ENCODE data around the gene BTRC.
A peak's percentile ranks its signal among the peaks of the same experiment; 100 is the strongest.
"Not testable (repeated sequence)": the region's sequence is repeated elsewhere in the genome, so short reads cannot be mapped to it uniquely, and the experiment has no call there.

Gene BTRC

GRCh38 chr10:101352857-101353256, 1.1 kb upstream of the BTRC start:
- H3K9ac ChIP-seq (ENCODE audit: low read length); H3K4me3 ChIP-seq (ENCODE audit: low read length); H3K36me3 ChIP-seq (ENCODE audit: control insufficient read depth, insufficient read depth, low read length); H3K27me3 ChIP-seq (ENCODE audit: control insufficient read depth, insufficient read depth, low read length); H3K4me1 ChIP-seq (ENCODE audit: control insufficient read depth, insufficient read depth, low read length); H3K9me3 ChIP-seq (ENCODE audit: control insufficient read depth, low read length): not testable (repeated sequence)

DNA sequence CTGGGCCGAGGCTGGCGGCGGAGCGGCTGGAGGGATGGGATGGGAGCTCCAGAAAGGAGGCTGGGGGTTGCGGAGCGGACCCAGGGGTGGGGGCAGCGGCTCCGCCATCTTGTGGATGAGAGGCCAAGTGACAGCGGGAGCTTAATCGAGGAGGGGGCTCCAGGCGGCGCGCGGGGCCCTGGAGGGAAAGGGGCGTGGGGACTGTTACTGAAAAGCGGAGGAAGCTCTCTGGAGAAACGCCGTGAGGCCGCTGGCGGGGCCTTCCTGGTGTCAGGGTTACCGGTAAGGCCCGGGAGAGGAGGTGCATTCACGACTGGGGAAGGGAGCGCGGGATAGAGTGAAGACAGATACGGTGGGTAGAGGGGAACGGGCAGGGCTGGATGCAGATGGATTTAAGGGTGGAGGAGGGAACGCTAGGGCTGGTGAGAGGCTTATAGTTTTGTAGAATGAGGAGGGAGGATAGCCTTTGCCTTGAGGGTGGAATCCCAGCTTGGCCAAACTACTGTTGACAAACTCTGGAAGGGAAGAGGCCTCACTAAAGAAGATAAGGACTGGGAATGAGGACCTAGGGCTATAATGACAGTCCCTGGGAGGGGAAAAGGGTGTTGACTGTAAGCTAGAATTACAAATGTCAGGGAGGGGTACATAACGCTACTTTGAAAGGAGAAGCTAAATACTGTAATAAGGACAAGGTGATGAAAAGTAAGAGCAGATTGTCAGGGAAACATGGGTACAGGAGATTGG, 535 bp downstream of the BTRC start:
- Histone ChIP-seq H3K9me3 (ENCODE audit: control insufficient read depth, low read length) (no peaks in the 10 kb centered on the region), H3K4me3 (ENCODE audit: low read length) (peak overlapping the region; percentile 47), H3K9ac (ENCODE audit: low read length) (peak overlapping the region; percentile 75), H3K27me3 (ENCODE audit: control insufficient read depth, insufficient read depth, low read length) (peaks cover 3% of the 10 kb centered on the region), H3K36me3 (ENCODE audit: control insufficient read depth, insufficient read depth, low read length) (no peaks in the 10 kb centered on the region), H3K4me1 (ENCODE audit: control insufficient read depth, insufficient read depth, low read length) (no peaks in the 10 kb centered on the region)

- no peaks in the 10 kb centered on the region for H3K36me3 ChIP-seq (ENCODE audit: control insufficient read depth, insufficient read depth, low read length)
- H3K9me3 ChIP-seq (ENCODE audit: control insufficient read depth, low read length) = no peaks in the 10 kb centered on the region
- H3K27me3 ChIP-seq (ENCODE audit: control insufficient read depth, insufficient read depth, low read length) = peaks cover 3% of the 10 kb centered on the region
- no peaks in the 10 kb centered on the region for H3K4me1 ChIP-seq (ENCODE audit: control insufficient read depth, insufficient read depth, low read length)
- H3K9ac ChIP-seq (ENCODE audit: low read length) = peak overlapping the region; percentile 75
- peak overlapping the region; percentile 47 for H3K4me3 ChIP-seq (ENCODE audit: low read length)
Observed at GRCh38 chr10:101355072-101355706, 1.2 kb downstream of the BTRC start.

DNA sequence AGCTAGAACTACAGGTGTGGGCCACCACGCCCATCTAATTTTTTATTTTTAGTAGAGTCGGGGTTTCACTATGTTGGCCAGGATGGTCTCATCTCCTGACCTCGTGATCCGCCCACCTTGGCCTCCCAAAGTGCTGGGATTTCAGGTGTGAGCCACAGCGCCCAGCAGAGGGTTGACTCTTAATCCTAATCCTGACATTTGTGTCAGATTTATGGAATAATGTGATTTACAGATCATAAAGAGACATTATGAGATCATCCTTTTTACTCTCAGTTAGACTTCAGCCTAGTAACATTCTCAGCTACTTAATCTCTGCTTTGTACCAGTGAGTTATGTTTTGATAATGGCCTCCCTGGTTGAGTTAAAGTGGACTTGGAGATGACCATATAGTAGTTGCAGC, 2.2 kb downstream of the BTRC start:
- Histone ChIP-seq H3K27me3 (ENCODE audit: control insufficient read depth, insufficient read depth, low read length) (no peaks in the 10 kb centered on the region), H3K9ac (ENCODE audit: low read length) (no peak overlapping the region), H3K36me3 (ENCODE audit: control insufficient read depth, insufficient read depth, low read length) (no peaks in the 10 kb centered on the region), H3K4me3 (ENCODE audit: low read length) (no peak overlapping the region), H3K9me3 (ENCODE audit: control insufficient read depth, low read length) (no peaks in the 10 kb centered on the region), H3K4me1 (ENCODE audit: control insufficient read depth, insufficient read depth, low read length) (no peaks in the 10 kb centered on the region)

GRCh38 chr10:101357958-101358357, 4.0 kb downstream of the BTRC start:
- Histone ChIP-seq H3K27me3 (ENCODE audit: control insufficient read depth, insufficient read depth, low read length) (no peaks in the 10 kb centered on the region), H3K9me3 (ENCODE audit: control insufficient read depth, low read length) (no peaks in the 10 kb centered on the region), H3K9ac (ENCODE audit: low read length) (no peak overlapping the region), H3K4me1 (ENCODE audit: control insufficient read depth, insufficient read depth, low read length) (peaks cover 5% of the 10 kb centered on the region), H3K36me3 (ENCODE audit: control insufficient read depth, insufficient read depth, low read length) (no peaks in the 10 kb centered on the region), H3K4me3 (ENCODE audit: low read length) (no peak overlapping the region)

DNA sequence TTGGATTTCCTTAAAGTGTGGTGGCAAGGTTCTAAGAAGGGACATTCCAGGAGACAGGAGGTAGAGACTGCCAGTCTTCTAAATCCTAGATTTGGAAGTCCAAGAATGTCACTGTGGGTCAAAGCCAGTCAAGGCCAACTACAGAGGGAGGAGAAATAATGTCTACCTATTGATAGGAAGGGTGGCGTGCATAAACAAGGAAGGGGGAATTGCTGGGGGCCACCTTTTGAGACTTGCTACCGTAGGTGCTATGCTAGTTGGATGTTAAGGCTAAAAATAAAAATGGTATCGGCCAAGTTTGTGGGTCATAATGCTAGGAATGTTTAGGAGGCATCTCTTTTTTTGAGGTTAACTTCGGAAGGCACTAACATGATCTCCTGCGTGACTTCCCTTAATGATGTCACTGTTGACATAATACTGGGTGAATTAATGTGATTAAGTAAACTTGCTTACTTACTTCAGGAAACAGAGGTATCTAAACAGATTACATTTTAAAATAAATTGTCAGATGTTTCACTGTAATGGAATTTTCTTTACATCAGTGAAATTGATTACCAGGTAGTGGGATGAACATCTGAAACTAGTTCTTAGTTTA, 4.8 kb downstream of the BTRC start:
- peaks cover 5% of the 10 kb centered on the region for H3K4me1 ChIP-seq (ENCODE audit: control insufficient read depth, insufficient read depth, low read length)
- H3K9ac ChIP-seq (ENCODE audit: low read length) = no peak overlapping the region
- H3K9me3 ChIP-seq (ENCODE audit: control insufficient read depth, low read length) = no peaks in the 10 kb centered on the region
- no peaks in the 10 kb centered on the region for H3K27me3 ChIP-seq (ENCODE audit: control insufficient read depth, insufficient read depth, low read length)
- no peaks in the 10 kb centered on the region for H3K36me3 ChIP-seq (ENCODE audit: control insufficient read depth, insufficient read depth, low read length)
- no peak overlapping the region for H3K4me3 ChIP-seq (ENCODE audit: low read length)

DNA sequence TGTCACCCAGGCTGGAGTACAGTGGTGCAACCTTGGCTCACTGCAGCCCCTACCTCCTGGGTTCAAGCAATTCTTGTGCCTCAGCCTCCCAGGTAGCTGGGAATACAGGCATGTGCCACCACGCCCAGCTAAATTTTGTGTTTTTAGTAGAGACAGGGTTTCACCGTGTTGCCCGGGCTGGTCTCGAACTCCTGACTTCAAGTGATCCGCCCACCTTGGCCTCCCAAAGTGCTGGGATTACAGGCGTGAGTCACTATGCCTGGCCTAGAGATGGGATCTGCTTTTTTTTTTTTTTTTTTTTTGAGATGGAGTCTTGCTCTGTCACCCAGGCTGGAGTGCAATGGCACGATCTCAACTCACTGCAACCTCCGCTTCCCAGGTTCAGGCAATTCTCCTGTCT, 6.1 kb downstream of the BTRC start:
- H3K4me1 ChIP-seq (ENCODE audit: control insufficient read depth, insufficient read depth, low read length); H3K36me3 ChIP-seq (ENCODE audit: control insufficient read depth, insufficient read depth, low read length); H3K9ac ChIP-seq (ENCODE audit: low read length); H3K9me3 ChIP-seq (ENCODE audit: control insufficient read depth, low read length); H3K27me3 ChIP-seq (ENCODE audit: control insufficient read depth, insufficient read depth, low read length); H3K4me3 ChIP-seq (ENCODE audit: low read length): not testable (repeated sequence)

DNA sequence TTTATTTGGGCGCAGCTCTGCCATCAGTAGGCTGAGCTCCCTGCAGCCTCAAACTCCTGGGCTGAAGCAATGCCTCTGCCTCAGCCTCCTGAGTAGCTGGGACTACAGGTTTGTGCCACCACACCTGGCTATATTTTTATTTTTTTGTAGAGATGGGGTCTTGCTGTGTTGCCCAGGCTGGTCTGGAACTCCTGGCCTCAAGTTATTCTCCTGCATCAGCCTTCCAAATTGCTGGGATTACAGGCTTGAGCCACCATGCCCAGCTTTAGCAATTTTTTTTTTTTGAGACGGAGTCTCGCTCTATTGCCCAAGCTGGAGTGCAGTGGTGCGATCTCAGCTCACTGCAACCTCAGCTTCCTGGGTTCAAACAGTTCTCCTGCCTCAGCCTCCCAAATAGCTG, 6.9 kb downstream of the BTRC start:
- H3K36me3 ChIP-seq (ENCODE audit: control insufficient read depth, insufficient read depth, low read length); H3K27me3 ChIP-seq (ENCODE audit: control insufficient read depth, insufficient read depth, low read length); H3K9me3 ChIP-seq (ENCODE audit: control insufficient read depth, low read length); H3K9ac ChIP-seq (ENCODE audit: low read length); H3K4me3 ChIP-seq (ENCODE audit: low read length); H3K4me1 ChIP-seq (ENCODE audit: control insufficient read depth, insufficient read depth, low read length): not testable (repeated sequence)

DNA sequence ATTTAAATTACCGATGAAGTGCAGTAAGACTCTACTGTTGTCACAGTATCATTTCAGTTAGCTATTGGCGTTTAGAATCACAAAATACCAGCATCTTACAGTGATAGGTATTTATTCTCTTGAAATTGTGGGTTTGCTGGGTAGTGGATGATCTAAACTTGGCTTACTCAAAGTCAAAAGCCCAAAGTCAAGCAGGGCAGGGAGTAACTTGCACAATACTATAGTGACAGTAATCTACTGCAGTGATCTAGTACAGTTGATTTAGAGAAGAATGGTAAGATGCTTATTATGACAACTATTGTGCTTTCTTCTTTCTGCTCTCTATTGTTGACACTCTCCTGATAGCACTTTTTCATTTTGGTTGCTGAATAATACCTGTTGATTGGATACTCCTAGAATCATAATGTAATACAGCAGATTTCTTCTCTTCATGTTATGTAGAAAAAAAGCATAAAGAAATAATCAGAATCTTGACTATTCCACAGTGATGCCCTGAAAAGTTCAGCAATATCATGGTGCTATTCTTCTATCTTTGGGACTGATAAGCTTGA, 10.0 kb downstream of the BTRC start:
- no peaks in the 10 kb centered on the region for H3K27me3 ChIP-seq (ENCODE audit: control insufficient read depth, insufficient read depth, low read length)
- no peak overlapping the region for H3K9ac ChIP-seq (ENCODE audit: low read length)
- H3K36me3 ChIP-seq (ENCODE audit: control insufficient read depth, insufficient read depth, low read length) = no peaks in the 10 kb centered on the region
- no peaks in the 10 kb centered on the region for H3K9me3 ChIP-seq (ENCODE audit: control insufficient read depth, low read length)
- peaks cover 5% of the 10 kb centered on the region for H3K4me1 ChIP-seq (ENCODE audit: control insufficient read depth, insufficient read depth, low read length)
- H3K4me3 ChIP-seq (ENCODE audit: low read length) = no peak overlapping the region

GRCh38 chr10:101364721-101365120, 10.8 kb downstream of the BTRC start:
- H3K4me1 ChIP-seq (ENCODE audit: control insufficient read depth, insufficient read depth, low read length) = peaks cover 5% of the 10 kb centered on the region
- no peak overlapping the region for H3K9ac ChIP-seq (ENCODE audit: low read length)
- no peaks in the 10 kb centered on the region for H3K9me3 ChIP-seq (ENCODE audit: control insufficient read depth, low read length)
- no peaks in the 10 kb centered on the region for H3K36me3 ChIP-seq (ENCODE audit: control insufficient read depth, insufficient read depth, low read length)
- H3K4me3 ChIP-seq (ENCODE audit: low read length) = no peak overlapping the region
- H3K27me3 ChIP-seq (ENCODE audit: control insufficient read depth, insufficient read depth, low read length) = no peaks in the 10 kb centered on the region

DNA sequence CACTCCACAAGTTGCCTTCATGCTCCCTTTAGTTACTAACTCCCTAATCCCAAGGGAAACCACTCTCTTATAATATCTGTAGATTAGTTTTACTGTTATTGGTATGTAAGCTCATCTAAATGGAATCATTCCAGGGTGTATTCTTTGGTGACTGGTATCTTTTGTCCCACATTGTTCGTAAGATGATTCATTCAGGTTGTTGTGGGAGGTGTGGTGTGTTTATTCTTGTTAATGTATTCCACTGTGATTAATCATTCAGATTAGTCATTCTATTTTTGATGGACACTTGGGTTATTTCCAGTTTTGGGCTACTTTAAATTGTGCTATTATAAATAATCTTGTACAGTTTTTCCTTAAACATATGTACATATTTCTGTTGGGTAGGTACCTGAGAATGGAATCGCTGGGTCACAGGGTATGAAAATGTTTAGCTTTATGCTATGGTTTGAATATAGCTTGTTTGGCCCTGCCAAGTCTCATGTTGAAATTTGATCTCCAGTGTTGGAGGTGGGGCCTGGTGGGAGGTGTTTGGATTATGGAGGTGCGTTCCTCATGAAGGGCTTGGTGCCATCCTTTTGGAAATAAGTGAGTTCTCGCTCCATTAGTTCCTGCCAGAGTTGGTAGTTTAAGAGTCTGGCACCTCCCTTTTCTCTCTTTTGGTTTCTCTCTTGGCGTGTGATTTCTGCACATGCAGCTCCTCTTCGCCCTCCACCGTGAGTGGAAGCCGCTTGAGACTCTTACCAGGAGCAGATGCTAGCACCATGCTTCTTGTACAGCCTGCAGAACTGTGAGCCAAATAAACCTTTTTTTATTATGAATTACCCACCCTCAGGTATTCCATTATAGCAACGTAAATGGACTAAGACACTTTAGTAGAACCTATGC, 13.8 kb downstream of the BTRC start:
- Histone ChIP-seq H3K27me3 (ENCODE audit: control insufficient read depth, insufficient read depth, low read length) (no peaks in the 10 kb centered on the region), H3K36me3 (ENCODE audit: control insufficient read depth, insufficient read depth, low read length) (no peaks in the 10 kb centered on the region), H3K9me3 (ENCODE audit: control insufficient read depth, low read length) (no peaks in the 10 kb centered on the region), H3K4me1 (ENCODE audit: control insufficient read depth, insufficient read depth, low read length) (no peaks in the 10 kb centered on the region), H3K9ac (ENCODE audit: low read length) (no peak overlapping the region), H3K4me3 (ENCODE audit: low read length) (no peak overlapping the region)

All from mucosa of stomach (tissue), 1 donor.